MM.1S (cell line): Measurements from ENCODE around the gene SPECC1.
"Not testable (repeated sequence)": the region's sequence is repeated elsewhere in the genome, so short reads cannot be mapped to it uniquely, and the experiment has no call there.

Source experiments
- DNase-seq: peaks from one replicate; pipeline ENCODE4 v3.0.0-alpha.2; 2015
- H2AFZ ChIP-seq: fragments of 300-600 bp; sonication (generic); 2 replicates; pipeline ENCODE4 v1.6.0; 2016; ENCODE audit warnings: antibody characterized with exemption, low read length
- H3F3A ChIP-seq: fragments of 300-600 bp; sonication (generic); 2 replicates; pipeline ENCODE4 v1.6.1; 2016; ENCODE audit warnings: mild to moderate bottlenecking, antibody characterized with exemption, low read length, moderate library complexity, mixed read lengths; ENCODE audit not compliant: insufficient read depth
- H3K27ac ChIP-seq: fragments of 300-600 bp; sonication (generic); 2 replicates; pipeline ENCODE4 v1.5.1; 2016; ENCODE audit warnings: mild to moderate bottlenecking, low read length
- H3K27me3 ChIP-seq: fragments of 300-600 bp; sonication (generic); replicated peaks from 2 replicates; pipeline ENCODE4 v1.6.0; 2016; ENCODE audit warnings: low read length; ENCODE audit not compliant: insufficient read depth
- H3K36me3 ChIP-seq: fragments of 300-600 bp; sonication (generic); replicated peaks from 2 replicates; pipeline ENCODE4 v1.6.1; 2016; ENCODE audit warnings: mild to moderate bottlenecking, low read length, mixed read lengths; ENCODE audit not compliant: insufficient read depth
- H3K4me1 ChIP-seq: fragments of 300-600 bp; sonication (generic); 2 replicates; pipeline ENCODE4 v1.6.1; 2016; ENCODE audit warnings: low read length, mixed read lengths
- H3K4me2 ChIP-seq: fragments of 300-600 bp; sonication (generic); 2 replicates; pipeline ENCODE4 v1.6.0; 2016; ENCODE audit warnings: low read depth, low read length
- H3K4me3 ChIP-seq: fragments of 300-600 bp; sonication (generic); 2 replicates; pipeline ENCODE4 v1.5.1; 2016; ENCODE audit warnings: low read length, mixed read lengths
- H3K79me2 ChIP-seq: fragments of 300-600 bp; sonication (generic); 2 replicates; pipeline ENCODE4 v1.6.1; 2016; ENCODE audit warnings: mixed run types, low read length, mixed read lengths
- H3K9ac ChIP-seq: fragments of 300-600 bp; sonication (generic); 2 replicates; pipeline ENCODE4 v1.6.1; 2016; ENCODE audit warnings: low read length, mixed read lengths
- H3K9me2 ChIP-seq: fragments of 300-600 bp; sonication (generic); replicated peaks from 2 replicates; pipeline ENCODE4 v1.6.1; 2016; ENCODE audit warnings: mild to moderate bottlenecking, low read length, mixed read lengths; ENCODE audit not compliant: insufficient read depth
- H3K9me3 ChIP-seq: fragments of 300-600 bp; sonication (generic); replicated peaks from 2 replicates; pipeline ENCODE4 v1.6.1; 2016; ENCODE audit warnings: mild to moderate bottlenecking, low read length, mixed read lengths; ENCODE audit not compliant: insufficient read depth
- H4K20me1 ChIP-seq: fragments of 300-600 bp; sonication (generic); 2 replicates; pipeline ENCODE4 v1.6.1; 2016; ENCODE audit warnings: mild to moderate bottlenecking, low read length, moderate library complexity, mixed read lengths; ENCODE audit not compliant: insufficient read depth
- CTCF ChIP-seq: fragments of 300-600 bp; sonication (generic); IDR thresholded peaks from 2 replicates; pipeline ENCODE4 v1.5.1; 2016; ENCODE audit warnings: antibody characterized with exemption, low read length, mixed read lengths
- EZH2 ChIP-seq: fragments of 300-600 bp; sonication (generic); optimal IDR thresholded peaks from 2 replicates; pipeline ENCODE3; 2017; ENCODE audit warnings: low read depth, mild to moderate bottlenecking, antibody characterized with exemption, low read length, mixed read lengths
- EZH2phosphoT487 ChIP-seq: fragments of 300-600 bp; sonication (generic); IDR thresholded peaks from 2 replicates; pipeline ENCODE4 v1.6.1; 2018; ENCODE audit warnings: antibody characterized with exemption, low read length

SPECC1 gene

GRCh38 chr17:20098314-20098713, 89.2 kb downstream of the SPECC1 start:
- Histone ChIP-seq H3K9me2 (no peaks in the 10 kb centered on the region), H3K27me3 (no peaks in the 10 kb centered on the region), H3K4me3 (no peak overlapping the region), H3K79me2 (peaks cover 20% of the 10 kb centered on the region), H3K4me2 (no peak overlapping the region), H3F3A (no peaks in the 10 kb centered on the region), H3K9ac (no peak overlapping the region), H3K4me1 (no peaks in the 10 kb centered on the region), H4K20me1 (no peaks in the 10 kb centered on the region), H3K36me3 (no peaks in the 10 kb centered on the region), H2AFZ (no peak overlapping the region), H3K27ac (no peak overlapping the region), H3K9me3 (no peaks in the 10 kb centered on the region)
- no peak for DNase-seq
- TF ChIP-seq EZH2 (no peak), CTCF (no peak), EZH2phosphoT487 (no peak)

- H3K4me1 ChIP-seq, H2AFZ ChIP-seq, H4K20me1 ChIP-seq, H3K27me3 ChIP-seq, H3K79me2 ChIP-seq, H3K9me3 ChIP-seq, DNase-seq, H3K9me2 ChIP-seq, H3K9ac ChIP-seq, H3K27ac ChIP-seq, H3F3A ChIP-seq, H3K36me3 ChIP-seq, H3K4me3 ChIP-seq, H3K4me2 ChIP-seq: not testable (repeated sequence)
These were observed 91.6 kb downstream of the SPECC1 start for GRCh38 chr17:20100806-20101205.

GRCh38 chr17:20103454-20104446, 94.6 kb downstream of the SPECC1 start:
- H3K4me2 ChIP-seq = no peak overlapping the region
- no peak overlapping the region for H3K9ac ChIP-seq
- TF ChIP-seq EZH2 (no peak), CTCF (no peak), EZH2phosphoT487 (no peak)
- no peaks in the 10 kb centered on the region for H3K4me1 ChIP-seq
- H3K27ac ChIP-seq = no peak overlapping the region
- no peaks in the 10 kb centered on the region for H3F3A ChIP-seq
- no peak overlapping the region for H3K4me3 ChIP-seq
- no peaks in the 10 kb centered on the region for H3K9me3 ChIP-seq
- no peaks in the 10 kb centered on the region for H3K36me3 ChIP-seq
- no peaks in the 10 kb centered on the region for H3K27me3 ChIP-seq
- no peak for DNase-seq
- no peak overlapping the region for H2AFZ ChIP-seq
- H3K79me2 ChIP-seq = no peaks in the 10 kb centered on the region
- no peaks in the 10 kb centered on the region for H3K9me2 ChIP-seq
- no peaks in the 10 kb centered on the region for H4K20me1 ChIP-seq
